Endothelial cell (in vitro differentiated cells): Measurements from ENCODE around the gene PPP4R3B. TPM values are rescaled to one million over a fixed set of nuclear protein-coding genes. Genes with fewer than 3 reads are reported as not detected.

ENCODE experiments used
- DNase-seq: peaks from one replicate; pipeline ENCODE4 v3.0.0; 2021; ENCODE audit warnings: low spot score
- H3K27ac Mint-ChIP-seq: one replicate; pipeline ENCODE4 v1.8.0; 2021; ENCODE audit warnings: mixed read lengths, inconsistent platforms; ENCODE audit not compliant: unreplicated experiment
- H3K27me3 Mint-ChIP-seq: one replicate; pipeline ENCODE4 v1.8.0; 2021; ENCODE audit warnings: mild to moderate bottlenecking, moderate library complexity, mixed read lengths, inconsistent platforms; ENCODE audit not compliant: unreplicated experiment
- H3K36me3 Mint-ChIP-seq: one replicate; pipeline ENCODE4 v1.8.0; 2021; ENCODE audit warnings: mild to moderate bottlenecking, low read depth, mixed read lengths, inconsistent platforms; ENCODE audit not compliant: unreplicated experiment
- H3K4me1 Mint-ChIP-seq: one replicate; pipeline ENCODE4 v1.8.0; 2021; ENCODE audit warnings: mild to moderate bottlenecking, mixed read lengths, inconsistent platforms; ENCODE audit not compliant: unreplicated experiment
- H3K4me3 Mint-ChIP-seq: one replicate; pipeline ENCODE4 v1.8.0; 2021; ENCODE audit warnings: mild to moderate bottlenecking, mixed read lengths, inconsistent platforms; ENCODE audit not compliant: unreplicated experiment
- H3K9me3 Mint-ChIP-seq: one replicate; pipeline ENCODE4 v1.8.0; 2021; ENCODE audit warnings: mixed read lengths, inconsistent platforms; ENCODE audit not compliant: unreplicated experiment
- CTCF ChIP-seq: fragments of 200-600 bp; sonication (generic); IDR thresholded peaks from one replicate; pipeline ENCODE4 v1.5.0; 2021; ENCODE audit warnings: antibody characterized with exemption; ENCODE audit not compliant: unreplicated experiment
- total RNA-seq: library from RNA; stranded (reverse); fragmentation: NEBNext Ultra II Directional; extraction: Animal tissue kit (Norgen Biotek cat#: 25700); gene quantifications from one replicate; pipeline ENCODE4 v1.2.1, GENCODE V29; 2021; ENCODE audit not compliant: unreplicated experiment

PPP4R3B gene
- total RNA-seq, 1 donor from 2014 or later = 33.0 TPM

DNA sequence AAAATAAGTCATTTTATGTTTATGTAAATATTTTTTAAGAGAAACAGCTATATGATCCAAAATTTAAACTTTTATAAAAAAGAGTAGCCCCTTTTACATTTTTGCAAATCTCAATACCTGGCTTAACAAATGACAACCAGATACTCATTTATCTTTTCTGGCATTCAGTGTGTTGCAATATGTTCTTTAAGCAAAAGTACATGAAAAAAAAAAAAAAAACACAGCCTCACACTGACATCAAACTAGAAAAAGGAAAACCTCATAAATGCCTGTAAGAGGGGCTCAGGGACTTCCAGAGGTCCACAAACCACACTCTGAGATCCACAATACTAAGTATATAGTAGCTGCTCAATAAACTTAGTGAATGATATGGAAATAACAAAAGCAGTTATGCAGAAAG lies 21.9 kb downstream of the PPP4R3B start:
- no peak for TF ChIP-seq CTCF
- Mint-ChIP-seq H3K36me3 (peaks cover 6% of the 10 kb centered on the region), H3K27ac (no peak overlapping the region), H3K4me1 (no peaks in the 10 kb centered on the region), H3K27me3 (no peaks in the 10 kb centered on the region), H3K4me3 (no peak overlapping the region), H3K9me3 (no peaks in the 10 kb centered on the region)
- no peak for DNase-seq

GRCh38 chr2:55592130-55592529 lies 25.3 kb downstream of the PPP4R3B start:
- TF ChIP-seq CTCF = no peak
- H3K4me3 Mint-ChIP-seq = no peak overlapping the region
- H3K27me3 Mint-ChIP-seq = no peaks in the 10 kb centered on the region
- H3K9me3 Mint-ChIP-seq = no peaks in the 10 kb centered on the region
- DNase-seq = no peak
- no peaks in the 10 kb centered on the region for H3K4me1 Mint-ChIP-seq
- peaks cover 4% of the 10 kb centered on the region for H3K36me3 Mint-ChIP-seq
- H3K27ac Mint-ChIP-seq = no peak overlapping the region

DNA sequence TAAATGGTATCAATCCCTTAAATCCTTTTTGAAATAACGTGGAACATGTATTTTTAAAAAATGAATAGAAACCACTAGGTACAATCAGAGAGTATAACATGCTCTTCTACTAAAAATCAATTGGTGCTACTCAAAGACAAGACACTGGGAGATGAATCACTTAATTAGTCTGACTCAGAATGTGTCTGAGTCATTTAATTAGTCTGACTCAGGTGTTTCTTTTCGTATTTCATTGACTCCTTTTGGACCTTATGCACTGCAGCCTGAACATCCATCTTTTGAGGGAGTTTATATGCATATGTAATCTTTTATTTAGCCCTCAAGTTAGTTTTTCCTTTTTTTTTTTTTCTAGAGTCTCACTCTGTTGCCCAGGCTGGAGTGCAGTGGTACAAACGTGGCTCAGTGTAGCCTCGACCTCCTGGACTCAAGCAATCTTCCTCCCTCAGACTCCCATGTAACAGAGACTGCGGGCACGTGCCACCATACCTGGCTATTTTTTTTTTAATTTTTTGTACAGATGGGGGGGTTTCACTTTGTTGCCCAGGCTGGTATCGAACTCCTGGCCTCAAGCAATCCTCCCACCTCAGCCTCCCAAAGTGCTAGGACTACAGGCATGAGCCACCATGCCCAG lies 26.5 kb downstream of the PPP4R3B start:
- no peaks in the 10 kb centered on the region for H3K27me3 Mint-ChIP-seq
- no peak overlapping the region for H3K27ac Mint-ChIP-seq
- H3K4me1 Mint-ChIP-seq = no peaks in the 10 kb centered on the region
- H3K36me3 Mint-ChIP-seq = no peaks in the 10 kb centered on the region
- DNase-seq = no peak
- H3K9me3 Mint-ChIP-seq = no peaks in the 10 kb centered on the region
- no peak for TF ChIP-seq CTCF
- no peak overlapping the region for H3K4me3 Mint-ChIP-seq

- TF ChIP-seq CTCF = no peak
- H3K4me1 Mint-ChIP-seq = no peaks in the 10 kb centered on the region
- no peak for DNase-seq
- no peaks in the 10 kb centered on the region for H3K36me3 Mint-ChIP-seq
- H3K9me3 Mint-ChIP-seq = no peaks in the 10 kb centered on the region
- no peak overlapping the region for H3K27ac Mint-ChIP-seq
- H3K27me3 Mint-ChIP-seq = no peaks in the 10 kb centered on the region
- no peak overlapping the region for H3K4me3 Mint-ChIP-seq
These were observed 31.9 kb downstream of the PPP4R3B start for GRCh38 chr2:55585451-55586080.

DNA sequence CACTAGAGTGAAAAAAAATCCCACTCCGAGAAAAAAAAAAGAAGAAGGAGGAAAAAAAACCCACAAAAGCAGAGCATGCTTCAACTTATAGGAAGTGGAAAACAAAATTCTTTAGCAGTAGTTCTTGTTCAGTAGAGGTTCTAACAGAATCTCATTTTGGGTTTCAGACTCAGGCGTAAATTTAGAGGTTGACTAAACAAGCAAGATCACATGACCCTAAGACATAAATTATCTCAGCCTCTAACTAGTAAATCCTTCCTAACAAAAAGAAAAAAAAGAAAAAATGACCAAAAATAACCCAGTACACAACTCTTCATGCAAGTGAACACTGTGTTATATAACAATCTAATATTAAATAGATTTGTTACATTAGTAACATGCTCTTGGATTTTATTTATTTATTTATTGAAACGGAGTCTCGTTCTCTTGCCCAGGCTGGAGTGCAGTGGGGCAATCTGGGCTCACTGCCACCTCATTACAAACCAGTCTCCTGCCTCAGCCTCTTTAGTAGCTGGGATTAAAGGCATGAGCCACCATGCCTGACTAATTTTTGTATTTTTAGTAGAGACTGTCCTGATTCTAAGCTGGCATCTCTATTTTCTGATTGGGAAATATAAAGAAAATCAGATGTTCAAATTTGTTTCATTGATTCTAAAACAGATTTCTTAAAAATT lies 35.4 kb downstream of the PPP4R3B start:
- Mint-ChIP-seq H3K27ac (no peak overlapping the region), H3K9me3 (no peaks in the 10 kb centered on the region), H3K27me3 (no peaks in the 10 kb centered on the region), H3K4me3 (no peak overlapping the region), H3K4me1 (no peaks in the 10 kb centered on the region), H3K36me3 (no peaks in the 10 kb centered on the region)
- no peak for DNase-seq
- TF ChIP-seq CTCF = no peak
